ENCODE results near the gene SOX6.
"Not testable (repeated sequence)": the region's sequence is repeated elsewhere in the genome, so short reads cannot be mapped to it uniquely, and the experiment has no call there.

DNA sequence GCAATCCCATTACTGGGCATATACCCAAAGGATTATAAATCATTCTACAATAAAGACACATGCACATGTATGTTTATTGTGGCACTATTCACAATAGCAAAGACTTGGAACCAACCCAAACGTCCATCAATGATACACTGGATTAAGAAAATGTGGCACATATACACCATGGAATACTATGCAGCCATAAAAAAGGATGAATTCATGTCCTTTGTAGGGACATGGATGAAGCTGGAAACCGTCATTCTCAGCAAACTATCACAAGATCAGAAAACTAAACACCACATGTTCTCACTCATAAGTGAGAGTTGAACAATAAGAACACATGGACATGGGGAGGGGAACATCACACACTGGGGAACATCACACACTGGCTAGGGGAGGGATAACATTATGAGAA lies 34.5 kb upstream of the SOX6 start:
- TF ChIP-seq POLR2A, CTCF, POLR2AphosphoS5, EP300 (IDR thresholded peaks at IDR 0.05): not testable (repeated sequence)
